ENCODE results near the gene PCCB. TPM values are rescaled to one million over a fixed set of nuclear protein-coding genes. Genes with fewer than 3 reads are reported as not detected.

Gene PCCB
- total RNA-seq, 1 experiment from 2014 or later: 69.0 TPM

DNA sequence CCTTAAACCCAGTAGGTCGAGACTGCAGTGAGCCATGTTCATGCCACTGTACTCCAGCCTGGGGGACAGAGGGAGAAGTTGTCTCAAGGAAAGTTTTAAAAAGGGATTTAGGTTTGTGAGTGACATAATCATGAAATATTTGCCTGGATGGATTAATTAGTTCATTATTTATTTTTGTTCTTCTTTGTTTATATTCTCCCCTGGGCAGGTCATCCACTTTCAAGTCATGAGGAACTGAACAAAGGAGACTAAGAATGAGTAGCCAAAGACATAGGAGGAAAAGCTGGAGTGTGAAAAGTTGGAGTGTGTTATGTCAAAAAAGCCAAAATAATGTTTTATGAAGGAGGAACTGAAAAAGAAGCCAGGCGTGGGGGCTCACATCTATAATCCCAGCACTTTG, 17.7 kb upstream of the PCCB start (continued):
- TF ChIP-seq, protein P1, sequence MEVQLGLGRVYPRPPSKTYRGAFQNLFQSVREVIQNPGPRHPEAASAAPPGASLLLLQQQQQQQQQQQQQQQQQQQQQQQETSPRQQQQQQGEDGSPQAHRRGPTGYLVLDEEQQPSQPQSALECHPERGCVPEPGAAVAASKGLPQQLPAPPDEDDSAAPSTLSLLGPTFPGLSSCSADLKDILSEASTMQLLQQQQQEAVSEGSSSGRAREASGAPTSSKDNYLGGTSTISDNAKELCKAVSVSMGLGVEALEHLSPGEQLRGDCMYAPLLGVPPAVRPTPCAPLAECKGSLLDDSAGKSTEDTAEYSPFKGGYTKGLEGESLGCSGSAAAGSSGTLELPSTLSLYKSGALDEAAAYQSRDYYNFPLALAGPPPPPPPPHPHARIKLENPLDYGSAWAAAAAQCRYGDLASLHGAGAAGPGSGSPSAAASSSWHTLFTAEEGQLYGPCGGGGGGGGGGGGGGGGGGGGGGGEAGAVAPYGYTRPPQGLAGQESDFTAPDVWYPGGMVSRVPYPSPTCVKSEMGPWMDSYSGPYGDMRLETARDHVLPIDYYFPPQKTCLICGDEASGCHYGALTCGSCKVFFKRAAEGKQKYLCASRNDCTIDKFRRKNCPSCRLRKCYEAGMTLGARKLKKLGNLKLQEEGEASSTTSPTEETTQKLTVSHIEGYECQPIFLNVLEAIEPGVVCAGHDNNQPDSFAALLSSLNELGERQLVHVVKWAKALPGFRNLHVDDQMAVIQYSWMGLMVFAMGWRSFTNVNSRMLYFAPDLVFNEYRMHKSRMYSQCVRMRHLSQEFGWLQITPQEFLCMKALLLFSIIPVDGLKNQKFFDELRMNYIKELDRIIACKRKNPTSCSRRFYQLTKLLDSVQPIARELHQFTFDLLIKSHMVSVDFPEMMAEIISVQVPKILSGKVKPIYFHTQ (CRISPR knock-in tag; IDR thresholded peaks at IDR 0.05): no peak
- TF ChIP-seq NFYB (CRISPR knock-in tag; conservative IDR thresholded peaks at IDR 0.05; ENCODE audit: low read depth) (no peak), TEAD4 (CRISPR knock-in tag; IDR thresholded peaks at IDR 0.05) (no peak), RELA (CRISPR knock-in tag; IDR thresholded peaks at IDR 0.05; ENCODE audit: borderline replicate concordance) (no peak)

DNA sequence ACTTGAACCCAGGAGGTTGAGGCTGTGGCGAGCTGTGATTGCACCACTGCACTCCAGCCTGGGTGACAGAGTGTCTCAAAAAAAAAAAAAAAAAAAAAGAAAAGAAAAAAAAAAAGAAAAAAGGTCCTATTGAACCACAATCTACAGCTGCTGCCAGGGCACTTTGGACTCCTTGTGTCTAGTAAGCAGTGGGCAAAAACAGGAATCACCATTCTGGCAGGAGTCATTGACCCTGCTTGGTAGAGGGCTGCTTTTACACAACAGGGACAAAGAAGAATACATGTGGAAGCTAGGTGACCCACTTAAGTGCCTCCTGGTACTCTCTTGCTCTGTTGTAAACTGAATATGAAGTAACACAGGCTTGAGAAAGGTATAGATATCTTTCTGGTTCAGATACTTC, 14.6 kb upstream of the PCCB start:
- H3K4me1 Mint-ChIP-seq: peaks cover 28% of the 10 kb centered on the region
- no peak overlapping the region for H3K4me3 Mint-ChIP-seq

DNA sequence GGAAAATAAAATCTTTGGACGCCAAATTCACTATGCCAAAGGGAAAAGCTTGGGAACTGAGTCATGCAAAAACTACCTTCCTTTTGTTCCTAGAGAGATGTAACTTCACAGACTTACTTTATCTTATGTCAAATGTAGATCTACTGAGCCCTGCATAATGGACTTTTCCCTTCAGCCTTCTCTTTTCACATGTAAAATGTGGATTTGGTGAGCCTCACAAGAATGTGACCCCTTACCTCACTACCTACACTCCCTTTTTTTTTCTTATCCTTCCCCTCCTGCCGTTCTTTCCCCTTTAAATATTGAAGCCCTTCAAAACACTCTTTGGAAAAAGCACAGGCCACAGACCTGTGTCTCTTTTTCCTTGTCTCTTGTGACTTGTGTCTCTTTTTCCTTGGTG, 14.0 kb upstream of the PCCB start:
- ATAC-seq (0 out of 2 replicates have a peak, but pooled peaks have one; percentile 22), DNase-seq (ENCODE audit: low spot score) (no peak)
- ChIA-PET CTCF (no interaction called here), POLR2A (no interaction called here)
- Mint-ChIP-seq H3K27me3 (ENCODE audit: low read depth) (peaks cover 50% of the 10 kb centered on the region), H3K4me1 (peaks cover 28% of the 10 kb centered on the region), H3K36me3 (no peaks in the 10 kb centered on the region), H3K9me3 (no peaks in the 10 kb centered on the region), H3K4me3 (no peak overlapping the region), H3K27ac (no peak overlapping the region)
- TF ChIP-seq, protein P2, sequence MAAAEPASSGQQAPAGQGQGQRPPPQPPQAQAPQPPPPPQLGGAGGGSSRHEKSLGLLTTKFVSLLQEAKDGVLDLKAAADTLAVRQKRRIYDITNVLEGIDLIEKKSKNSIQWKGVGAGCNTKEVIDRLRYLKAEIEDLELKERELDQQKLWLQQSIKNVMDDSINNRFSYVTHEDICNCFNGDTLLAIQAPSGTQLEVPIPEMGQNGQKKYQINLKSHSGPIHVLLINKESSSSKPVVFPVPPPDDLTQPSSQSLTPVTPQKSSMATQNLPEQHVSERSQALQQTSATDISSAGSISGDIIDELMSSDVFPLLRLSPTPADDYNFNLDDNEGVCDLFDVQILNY (CRISPR knock-in tag; IDR thresholded peaks at IDR 0.05): no peak
- TF ChIP-seq SOX15 (CRISPR knock-in tag; IDR thresholded peaks at IDR 0.05): no peak
- TF ChIP-seq ZNF671 (CRISPR knock-in tag; IDR thresholded peaks at IDR 0.05): no peak
- TF ChIP-seq, protein P3, sequence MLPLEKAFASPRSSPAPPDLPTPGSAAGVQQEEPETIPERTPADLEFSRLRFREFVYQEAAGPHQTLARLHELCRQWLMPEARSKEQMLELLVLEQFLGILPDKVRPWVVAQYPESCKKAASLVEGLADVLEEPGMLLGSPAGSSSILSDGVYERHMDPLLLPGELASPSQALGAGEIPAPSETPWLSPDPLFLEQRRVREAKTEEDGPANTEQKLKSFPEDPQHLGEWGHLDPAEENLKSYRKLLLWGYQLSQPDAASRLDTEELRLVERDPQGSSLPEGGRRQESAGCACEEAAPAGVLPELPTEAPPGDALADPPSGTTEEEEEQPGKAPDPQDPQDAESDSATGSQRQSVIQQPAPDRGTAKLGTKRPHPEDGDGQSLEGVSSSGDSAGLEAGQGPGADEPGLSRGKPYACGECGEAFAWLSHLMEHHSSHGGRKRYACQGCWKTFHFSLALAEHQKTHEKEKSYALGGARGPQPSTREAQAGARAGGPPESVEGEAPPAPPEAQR (CRISPR knock-in tag; IDR thresholded peaks at IDR 0.05): no peak
- no peak for TF ChIP-seq JUN (CRISPR knock-in tag; IDR thresholded peaks at IDR 0.05)
- no peak for TF ChIP-seq NFE2L1 (CRISPR knock-in tag; IDR thresholded peaks at IDR 0.05)
- no peak for TF ChIP-seq ELF4 (CRISPR knock-in tag; IDR thresholded peaks at IDR 0.05; ENCODE audit: low read depth)
- TF ChIP-seq, protein P4, sequence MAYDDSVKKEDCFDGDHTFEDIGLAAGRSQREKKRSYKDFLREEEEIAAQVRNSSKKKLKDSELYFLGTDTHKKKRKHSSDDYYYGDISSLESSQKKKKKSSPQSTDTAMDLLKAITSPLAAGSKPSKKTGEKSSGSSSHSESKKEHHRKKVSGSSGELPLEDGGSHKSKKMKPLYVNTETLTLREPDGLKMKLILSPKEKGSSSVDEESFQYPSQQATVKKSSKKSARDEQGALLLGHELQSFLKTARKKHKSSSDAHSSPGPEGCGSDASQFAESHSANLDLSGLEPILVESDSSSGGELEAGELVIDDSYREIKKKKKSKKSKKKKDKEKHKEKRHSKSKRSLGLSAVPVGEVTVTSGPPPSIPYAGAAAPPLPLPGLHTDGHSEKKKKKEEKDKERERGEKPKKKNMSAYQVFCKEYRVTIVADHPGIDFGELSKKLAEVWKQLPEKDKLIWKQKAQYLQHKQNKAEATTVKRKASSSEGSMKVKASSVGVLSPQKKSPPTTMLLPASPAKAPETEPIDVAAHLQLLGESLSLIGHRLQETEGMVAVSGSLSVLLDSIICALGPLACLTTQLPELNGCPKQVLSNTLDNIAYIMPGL (CRISPR knock-in tag; IDR thresholded peaks at IDR 0.05): no peak
- TF ChIP-seq RORB (CRISPR knock-in tag; IDR thresholded peaks at IDR 0.05): no peak
- TF ChIP-seq, protein P5, sequence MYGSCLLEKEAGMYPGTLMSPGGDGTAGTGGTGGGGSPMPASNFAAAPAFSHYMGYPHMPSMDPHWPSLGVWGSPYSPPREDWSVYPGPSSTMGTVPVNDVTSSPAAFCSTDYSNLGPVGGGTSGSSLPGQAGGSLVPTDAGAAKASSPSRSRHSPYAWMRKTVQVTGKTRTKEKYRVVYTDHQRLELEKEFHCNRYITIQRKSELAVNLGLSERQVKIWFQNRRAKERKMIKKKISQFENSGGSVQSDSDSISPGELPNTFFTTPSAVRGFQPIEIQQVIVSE (CRISPR knock-in tag; IDR thresholded peaks at IDR 0.05; ENCODE audit: borderline replicate concordance): no peak
- TF ChIP-seq FOXK1 (CRISPR knock-in tag; IDR thresholded peaks at IDR 0.05): no peak
- TF ChIP-seq OVOL2 (CRISPR knock-in tag; IDR thresholded peaks at IDR 0.05; ENCODE audit: borderline replicate concordance): no peak
- TF ChIP-seq, protein P6, sequence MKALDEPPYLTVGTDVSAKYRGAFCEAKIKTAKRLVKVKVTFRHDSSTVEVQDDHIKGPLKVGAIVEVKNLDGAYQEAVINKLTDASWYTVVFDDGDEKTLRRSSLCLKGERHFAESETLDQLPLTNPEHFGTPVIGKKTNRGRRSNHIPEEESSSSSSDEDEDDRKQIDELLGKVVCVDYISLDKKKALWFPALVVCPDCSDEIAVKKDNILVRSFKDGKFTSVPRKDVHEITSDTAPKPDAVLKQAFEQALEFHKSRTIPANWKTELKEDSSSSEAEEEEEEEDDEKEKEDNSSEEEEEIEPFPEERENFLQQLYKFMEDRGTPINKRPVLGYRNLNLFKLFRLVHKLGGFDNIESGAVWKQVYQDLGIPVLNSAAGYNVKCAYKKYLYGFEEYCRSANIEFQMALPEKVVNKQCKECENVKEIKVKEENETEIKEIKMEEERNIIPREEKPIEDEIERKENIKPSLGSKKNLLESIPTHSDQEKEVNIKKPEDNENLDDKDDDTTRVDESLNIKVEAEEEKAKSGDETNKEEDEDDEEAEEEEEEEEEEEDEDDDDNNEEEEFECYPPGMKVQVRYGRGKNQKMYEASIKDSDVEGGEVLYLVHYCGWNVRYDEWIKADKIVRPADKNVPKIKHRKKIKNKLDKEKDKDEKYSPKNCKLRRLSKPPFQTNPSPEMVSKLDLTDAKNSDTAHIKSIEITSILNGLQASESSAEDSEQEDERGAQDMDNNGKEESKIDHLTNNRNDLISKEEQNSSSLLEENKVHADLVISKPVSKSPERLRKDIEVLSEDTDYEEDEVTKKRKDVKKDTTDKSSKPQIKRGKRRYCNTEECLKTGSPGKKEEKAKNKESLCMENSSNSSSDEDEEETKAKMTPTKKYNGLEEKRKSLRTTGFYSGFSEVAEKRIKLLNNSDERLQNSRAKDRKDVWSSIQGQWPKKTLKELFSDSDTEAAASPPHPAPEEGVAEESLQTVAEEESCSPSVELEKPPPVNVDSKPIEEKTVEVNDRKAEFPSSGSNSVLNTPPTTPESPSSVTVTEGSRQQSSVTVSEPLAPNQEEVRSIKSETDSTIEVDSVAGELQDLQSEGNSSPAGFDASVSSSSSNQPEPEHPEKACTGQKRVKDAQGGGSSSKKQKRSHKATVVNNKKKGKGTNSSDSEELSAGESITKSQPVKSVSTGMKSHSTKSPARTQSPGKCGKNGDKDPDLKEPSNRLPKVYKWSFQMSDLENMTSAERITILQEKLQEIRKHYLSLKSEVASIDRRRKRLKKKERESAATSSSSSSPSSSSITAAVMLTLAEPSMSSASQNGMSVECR (CRISPR knock-in tag; IDR thresholded peaks at IDR 0.05; ENCODE audit: borderline replicate concordance): no peak

More for the DNA sequence above, 14.6 kb upstream of the PCCB start:
- ATAC-seq (no peak), DNase-seq (ENCODE audit: low spot score) (no peak)
- H3K27me3 Mint-ChIP-seq (ENCODE audit: low read depth): peaks cover 46% of the 10 kb centered on the region
- CTCF ChIA-PET: no interaction called here
- TF ChIP-seq JUN (CRISPR knock-in tag; IDR thresholded peaks at IDR 0.05) (no peak), ZNF263 (CRISPR knock-in tag; IDR thresholded peaks at IDR 0.05; ENCODE audit: low read depth) (no peak)
- TF ChIP-seq, protein P7, sequence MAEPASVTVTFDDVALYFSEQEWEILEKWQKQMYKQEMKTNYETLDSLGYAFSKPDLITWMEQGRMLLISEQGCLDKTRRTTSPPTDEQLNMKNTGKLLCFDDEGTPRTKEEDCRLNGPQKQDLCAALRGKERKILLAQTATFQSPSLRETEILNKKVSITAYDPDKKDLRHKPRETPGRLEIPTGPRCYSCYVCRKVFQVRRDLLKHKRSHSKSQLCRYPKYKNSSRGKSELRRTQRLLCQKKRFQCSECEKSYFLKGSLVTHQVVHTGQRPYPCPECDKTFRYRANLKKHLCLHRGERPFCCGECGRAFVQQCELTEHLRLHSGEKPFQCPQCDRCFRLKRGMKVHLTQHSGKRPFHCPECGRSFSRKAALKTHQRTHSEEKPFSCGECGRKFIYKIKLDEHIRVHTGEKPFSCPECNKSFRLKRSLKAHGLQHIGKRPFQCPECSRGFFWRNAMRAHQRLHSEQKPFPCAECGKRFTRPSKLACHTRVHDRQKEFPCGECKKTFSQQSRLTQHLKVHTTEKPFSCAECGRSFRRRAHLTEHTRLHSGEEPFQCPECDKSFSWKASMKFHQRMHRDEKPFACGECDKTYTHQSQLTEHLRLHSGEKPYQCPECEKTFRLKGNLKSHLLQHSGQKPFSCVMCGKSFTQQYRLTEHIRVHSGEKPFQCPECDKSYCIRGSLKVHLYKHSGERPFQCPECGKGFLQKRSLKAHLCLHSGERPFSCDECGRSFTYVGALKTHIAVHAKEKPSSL (CRISPR knock-in tag; conservative IDR thresholded peaks at IDR 0.05): no peak
- POLR2A ChIA-PET: interaction anchor here (0.6 kb wide), 2 partner anchors 209 to 341 kb away, joined by 4 to 7 read pairs; no protein-coding TSS in a partner anchor
- no peaks in the 10 kb centered on the region for H3K9me3 Mint-ChIP-seq
- H3K36me3 Mint-ChIP-seq: no peaks in the 10 kb centered on the region
- no peak overlapping the region for H3K27ac Mint-ChIP-seq
